ENCODE measurements around the gene VWA1.
"Not testable (repeated sequence)": the region's sequence is repeated elsewhere in the genome, so short reads cannot be mapped to it uniquely, and the experiment has no call there.

The VWA1 gene

DNA sequence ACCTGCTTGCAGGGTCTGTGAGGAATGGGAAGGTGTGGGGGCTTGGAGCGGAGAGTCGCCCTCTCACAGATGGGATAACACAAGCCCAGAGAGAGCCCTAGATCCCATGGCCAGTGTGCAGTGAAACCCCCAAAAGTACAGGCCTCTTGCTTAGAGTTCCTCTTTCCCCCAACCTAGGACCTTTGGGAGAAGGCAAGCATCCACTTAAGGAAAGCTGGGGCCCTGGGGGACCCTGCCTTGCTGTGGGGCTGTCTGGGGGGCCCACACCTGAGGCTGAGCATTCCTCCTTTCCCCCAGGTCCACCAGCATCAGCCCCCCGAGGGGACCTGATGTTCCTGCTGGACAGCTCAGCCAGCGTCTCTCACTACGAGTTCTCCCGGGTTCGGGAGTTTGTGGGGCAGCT, 1.1 kb downstream of the VWA1 start:
- no peak for DNase-seq (ENCODE audit: low spot score)

DNA sequence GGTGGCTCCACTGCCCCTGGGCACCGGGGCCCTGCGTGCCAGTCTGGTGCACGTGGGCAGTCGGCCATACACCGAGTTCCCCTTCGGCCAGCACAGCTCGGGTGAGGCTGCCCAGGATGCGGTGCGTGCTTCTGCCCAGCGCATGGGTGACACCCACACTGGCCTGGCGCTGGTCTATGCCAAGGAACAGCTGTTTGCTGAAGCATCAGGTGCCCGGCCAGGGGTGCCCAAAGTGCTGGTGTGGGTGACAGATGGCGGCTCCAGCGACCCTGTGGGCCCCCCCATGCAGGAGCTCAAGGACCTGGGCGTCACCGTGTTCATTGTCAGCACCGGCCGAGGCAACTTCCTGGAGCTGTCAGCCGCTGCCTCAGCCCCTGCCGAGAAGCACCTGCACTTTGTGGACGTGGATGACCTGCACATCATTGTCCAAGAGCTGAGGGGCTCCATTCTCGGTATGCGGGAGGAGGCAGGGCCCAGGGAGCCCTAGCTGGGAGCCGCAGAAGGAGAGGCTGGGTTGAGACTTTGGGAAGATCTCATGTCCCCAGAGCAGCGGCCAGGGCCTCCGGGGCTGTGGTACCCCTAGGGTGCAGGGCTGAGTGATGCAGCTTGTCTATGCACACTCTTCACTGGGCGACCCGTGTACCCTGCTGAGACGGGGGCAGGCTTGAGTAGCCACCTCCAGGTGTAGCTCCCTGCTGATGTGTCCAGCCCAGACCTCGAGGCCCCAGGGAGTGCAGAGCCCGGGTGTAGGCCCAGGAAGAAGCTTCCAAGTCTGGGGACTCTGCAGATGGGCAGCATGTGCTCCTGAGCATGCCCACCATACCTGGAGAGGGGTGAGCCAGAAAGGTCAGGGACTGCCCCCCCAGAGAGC, 1.8 kb downstream of the VWA1 start:
- no peak for DNase-seq (ENCODE audit: low spot score)

DNA sequence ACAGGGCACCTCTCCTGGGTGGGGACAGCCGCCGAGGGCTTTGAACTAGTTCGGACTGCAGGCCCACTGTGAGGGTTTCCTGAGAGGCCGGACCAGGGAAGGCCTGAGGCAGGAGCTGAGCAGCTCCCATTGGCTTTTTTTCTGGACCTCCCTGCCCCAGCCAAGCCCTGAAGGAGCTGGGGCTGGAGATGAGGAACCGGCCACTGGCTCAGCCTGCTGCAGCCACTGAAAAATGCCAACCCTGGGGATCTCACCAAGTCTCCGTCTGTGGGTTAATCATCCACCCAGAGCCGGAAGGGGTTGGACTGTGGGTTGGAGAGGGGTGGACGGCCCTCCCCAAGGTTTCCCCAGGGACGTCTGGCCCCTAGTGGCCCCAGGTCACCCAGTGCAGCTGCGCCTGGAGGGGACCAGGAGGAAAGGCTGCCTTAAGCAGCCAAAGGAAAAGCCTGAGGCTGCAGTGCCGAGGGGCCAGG, 2.5 kb downstream of the VWA1 start:
- no peak for DNase-seq (ENCODE audit: low spot score)

DNA sequence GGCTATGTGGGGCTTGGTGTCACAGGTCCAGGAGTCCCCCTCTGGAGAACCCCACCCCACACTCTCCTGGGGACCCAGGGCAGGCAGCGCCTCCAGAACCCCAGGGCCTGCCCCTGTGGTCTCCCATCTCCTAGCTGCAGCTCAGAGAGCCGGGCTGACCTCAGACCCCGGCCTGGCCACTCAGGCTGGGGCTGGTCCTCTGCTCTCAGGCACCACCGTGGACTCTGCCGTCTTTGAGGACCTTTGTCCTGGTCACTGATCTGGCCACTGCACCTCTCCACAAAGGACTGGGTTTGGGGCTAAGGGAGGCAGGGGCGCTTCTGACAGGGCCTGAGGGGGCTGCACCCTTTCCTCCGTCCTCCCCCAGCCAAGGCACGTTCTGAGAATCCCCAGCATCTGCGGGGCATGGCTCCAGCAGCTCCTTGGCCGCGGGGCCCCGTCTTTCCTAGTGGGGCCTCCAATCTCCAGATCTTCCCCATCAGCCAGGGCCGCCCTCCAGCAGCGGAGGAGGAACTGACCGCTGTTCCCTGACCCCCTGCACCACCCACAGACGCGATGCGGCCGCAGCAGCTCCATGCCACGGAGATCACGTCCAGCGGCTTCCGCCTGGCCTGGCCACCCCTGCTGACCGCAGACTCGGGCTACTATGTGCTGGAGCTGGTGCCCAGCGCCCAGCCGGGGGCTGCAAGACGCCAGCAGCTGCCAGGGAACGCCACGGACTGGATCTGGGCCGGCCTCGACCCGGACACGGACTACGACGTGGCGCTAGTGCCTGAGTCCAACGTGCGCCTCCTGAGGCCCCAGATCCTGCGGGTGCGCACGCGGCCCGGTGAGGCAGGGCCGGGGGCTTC, 3.3 kb downstream of the VWA1 start:
- no peak for DNase-seq (ENCODE audit: low spot score)

DNA sequence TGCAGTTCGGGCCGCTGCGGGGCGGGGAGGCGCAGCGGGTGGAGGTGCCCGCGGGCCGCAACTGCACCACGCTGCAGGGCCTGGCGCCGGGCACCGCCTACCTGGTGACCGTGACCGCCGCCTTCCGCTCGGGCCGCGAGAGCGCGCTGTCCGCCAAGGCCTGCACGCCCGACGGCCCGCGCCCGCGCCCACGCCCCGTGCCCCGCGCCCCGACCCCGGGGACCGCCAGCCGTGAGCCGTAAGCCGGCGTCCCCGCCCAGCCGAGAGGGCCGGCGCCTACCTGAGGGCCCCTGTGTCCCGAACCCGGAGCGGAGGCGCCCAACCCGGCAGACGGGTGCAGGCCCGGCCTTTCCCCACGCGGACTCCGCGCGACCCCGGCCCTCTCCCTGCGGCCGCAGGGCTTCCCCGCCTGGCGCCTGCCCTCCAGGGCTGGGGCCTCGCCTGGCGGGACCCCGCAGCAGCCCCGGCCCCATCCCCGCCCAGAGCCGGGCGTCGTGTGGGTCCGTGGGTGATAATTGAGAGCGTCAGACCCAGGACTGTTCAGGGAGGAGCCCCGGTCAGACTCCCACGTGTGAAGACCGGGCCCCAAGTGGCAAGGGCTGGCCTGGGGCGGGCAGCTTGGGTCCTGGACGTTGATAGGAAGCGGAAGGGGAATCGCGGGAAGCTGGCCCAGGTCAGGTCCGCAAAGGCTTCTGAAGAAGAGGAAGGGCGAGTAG, 4.2 kb downstream of the VWA1 start:
- DNase-seq (ENCODE audit: low spot score), result no peak

DNA sequence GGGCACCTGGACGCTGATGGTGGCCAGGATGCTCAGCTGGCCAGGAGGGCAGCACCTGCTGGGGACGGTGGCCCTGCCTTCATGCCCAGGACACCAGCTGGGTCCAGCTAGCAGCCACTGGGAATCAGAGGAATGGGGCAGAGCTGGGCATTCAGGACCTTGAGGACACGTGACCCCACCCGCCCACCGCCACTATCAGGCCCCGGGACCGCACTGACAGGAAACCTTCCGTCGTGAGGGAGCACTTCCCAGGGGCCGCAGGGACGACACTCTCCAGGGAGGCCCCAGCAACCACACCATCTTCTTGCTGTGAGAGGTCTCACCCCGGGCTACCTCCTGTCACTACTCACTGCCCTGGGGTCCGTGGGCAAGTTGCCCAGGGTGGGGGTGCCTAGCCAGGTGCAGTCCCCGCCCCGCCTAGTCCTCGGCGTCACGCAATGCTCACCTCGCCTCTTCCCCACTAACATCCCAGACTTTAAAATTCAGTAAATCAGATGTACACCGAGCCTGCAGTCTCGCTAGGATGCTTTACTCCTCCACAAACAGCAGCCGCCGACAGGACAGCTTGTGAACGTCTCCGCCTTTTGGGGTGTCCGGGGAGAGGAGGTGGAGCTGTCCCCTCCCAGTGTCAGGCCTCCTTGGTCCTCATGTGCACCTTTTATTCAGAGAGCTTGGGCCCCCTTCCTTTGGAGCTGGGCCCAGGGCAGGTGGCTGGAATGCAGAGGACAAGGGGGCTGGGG, 4.9 kb downstream of the VWA1 start:
- no peak for DNase-seq (ENCODE audit: low spot score)

DNA sequence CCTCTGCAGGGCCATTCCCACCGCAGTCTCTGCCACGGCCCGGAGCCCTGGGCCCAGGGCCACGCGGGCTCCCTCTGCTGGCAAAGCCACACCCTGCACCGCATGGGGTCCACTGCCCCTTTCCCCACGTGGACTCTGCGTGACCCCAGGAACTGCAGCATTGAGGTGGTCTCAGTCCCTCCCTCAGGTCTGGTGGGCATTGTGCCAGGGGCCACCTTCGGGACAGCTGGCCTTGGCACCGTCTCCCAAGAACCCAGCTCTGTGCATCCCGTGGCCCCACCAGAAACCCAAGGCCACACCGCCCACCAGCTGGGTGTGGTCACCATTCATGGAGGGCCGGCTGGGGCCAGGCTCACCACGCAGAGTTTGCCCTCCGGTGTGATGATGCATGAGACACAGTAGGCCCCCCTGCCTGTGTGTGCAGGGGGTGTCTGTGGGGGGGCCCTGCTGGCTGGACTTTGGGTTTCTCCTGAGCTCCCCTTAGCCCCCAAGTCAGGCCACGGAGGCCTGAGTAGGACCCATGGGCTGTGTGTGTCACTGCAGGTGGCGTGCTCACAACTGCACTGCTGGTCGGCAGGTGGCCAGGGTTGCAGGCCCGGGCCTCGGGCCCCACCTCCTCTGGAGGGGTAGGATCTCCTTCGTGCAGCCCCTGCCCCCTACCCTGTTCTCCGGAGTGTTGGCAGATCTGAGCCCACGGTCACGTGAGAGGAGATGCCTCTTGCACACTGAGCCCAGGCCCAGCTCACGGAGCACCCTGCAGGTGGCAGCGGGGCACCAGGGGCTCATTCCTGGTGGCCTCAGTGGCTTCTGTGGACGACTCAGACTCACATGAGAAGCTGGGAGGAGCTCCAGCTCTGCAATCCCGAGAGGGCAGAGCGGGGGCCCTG, 5.8 kb downstream of the VWA1 start:
- no peak for DNase-seq (ENCODE audit: low spot score)

DNA sequence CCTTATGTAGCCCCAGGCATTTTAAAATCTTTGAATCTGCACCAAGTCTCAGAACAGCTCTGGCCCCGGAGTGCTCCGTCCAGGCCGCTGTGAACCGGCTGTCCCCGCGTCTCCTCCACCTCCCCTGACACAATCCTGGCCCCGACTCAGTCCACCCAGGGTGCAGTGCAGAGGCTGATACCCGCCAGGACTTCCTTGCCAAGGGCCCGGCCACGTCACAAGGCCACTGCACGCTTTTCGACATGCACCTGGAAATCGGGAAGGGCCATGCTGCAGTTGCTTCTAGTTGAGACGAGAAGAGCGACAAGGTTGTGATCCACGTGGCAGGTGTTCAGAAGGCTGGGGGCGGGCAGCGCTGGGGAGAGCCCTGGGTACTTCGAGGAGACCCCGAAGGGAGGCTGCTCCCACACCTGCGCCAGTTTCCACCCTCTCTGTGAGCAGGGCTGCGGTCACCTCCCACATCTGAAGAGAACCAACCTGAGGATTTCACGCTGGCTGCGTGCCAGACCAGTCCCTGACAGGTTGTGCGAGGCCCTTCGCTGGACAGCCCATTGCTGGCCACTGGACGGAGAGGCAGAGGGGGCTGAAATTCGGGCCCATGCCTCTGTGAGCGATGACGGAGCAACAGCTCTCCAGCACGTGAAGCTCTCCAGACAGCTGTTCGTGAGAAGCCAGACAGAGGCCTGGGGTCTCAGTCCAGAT, 6.7 kb downstream of the VWA1 start:
- no peak for DNase-seq (ENCODE audit: low spot score)

DNA sequence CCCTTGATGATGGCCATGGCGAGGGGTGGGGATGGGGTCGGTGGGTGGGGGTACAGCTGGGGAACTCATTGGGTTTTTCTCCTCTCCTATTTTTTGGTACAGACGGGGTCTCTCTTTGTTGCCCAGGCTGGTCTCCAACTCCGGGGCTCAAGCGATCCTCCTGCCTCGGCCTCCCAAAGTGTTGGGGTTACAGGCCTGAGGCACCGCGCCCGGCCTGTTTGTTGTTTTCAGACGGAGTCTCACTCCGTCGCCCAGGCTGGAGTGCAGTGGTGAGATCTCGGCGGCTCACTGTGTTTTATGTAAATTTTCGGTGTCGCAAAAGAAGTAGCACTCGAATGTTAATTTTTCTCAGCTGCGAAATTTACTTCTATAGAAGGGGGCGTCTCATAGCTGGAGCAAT, 11.1 kb downstream of the VWA1 start:
- not testable (repeated sequence) for DNase-seq (ENCODE audit: low spot score)

DNA sequence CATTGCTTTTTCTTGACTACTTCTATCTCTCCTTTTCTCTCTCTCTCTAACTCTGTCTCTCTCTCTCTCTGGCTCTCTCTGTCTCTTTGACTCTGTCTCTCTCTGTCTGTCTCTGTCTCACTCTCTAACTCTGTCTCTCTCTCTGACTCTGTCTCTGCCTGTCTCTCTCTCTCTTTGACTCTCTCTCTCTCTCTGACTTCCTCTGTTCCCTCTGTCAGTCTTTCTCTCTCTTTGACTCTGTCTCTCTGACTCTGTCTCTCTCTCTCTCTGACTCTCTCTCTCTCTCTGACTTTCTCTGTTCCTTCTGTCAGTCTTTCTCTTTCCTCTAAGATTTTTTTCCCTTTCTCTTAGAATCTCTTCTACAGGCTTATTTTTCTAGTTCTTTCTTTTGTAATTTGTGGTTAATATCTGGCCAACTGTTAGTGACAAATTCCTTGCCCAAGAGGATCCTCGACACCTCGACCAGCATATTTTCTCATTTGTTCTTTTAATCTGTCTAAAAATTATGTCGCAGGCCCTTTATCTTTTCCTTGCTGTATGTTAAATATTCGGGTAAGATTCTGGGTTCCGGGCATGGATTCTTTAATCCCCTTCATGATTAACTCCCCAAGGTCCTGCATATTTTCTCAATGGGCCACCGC, 13.7 kb downstream of the VWA1 start, which contains the start of gene ATAD3C:
Gene ATAD3C (plus strand): TSS at position 591 of the 641 bp plus-strand sequence. CDS start 995 bp downstream, outside the sequence.
- no peak for DNase-seq (ENCODE audit: low spot score)

DNA sequence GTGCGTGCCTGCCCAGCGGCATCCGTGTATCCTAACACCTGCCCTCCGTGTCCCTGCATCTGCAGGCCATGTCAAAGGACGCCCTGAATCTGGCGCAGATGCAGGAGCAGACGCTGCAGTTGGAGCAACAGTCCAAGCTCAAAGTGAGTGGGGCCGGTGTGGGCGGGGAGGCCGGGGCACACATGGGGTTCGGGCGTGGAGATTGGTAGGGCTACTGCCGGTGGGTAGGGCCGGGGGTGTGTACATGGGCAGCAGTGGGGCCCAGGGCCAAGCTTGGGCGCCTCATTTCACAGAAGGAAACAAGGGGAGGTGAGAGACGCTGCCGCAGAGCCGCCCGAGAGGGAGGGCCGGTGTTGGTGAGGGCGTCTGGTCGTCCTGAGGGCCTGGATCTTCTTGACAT, 15.1 kb downstream of the VWA1 start:
- not testable (repeated sequence) for DNase-seq (ENCODE audit: low spot score)

DNA sequence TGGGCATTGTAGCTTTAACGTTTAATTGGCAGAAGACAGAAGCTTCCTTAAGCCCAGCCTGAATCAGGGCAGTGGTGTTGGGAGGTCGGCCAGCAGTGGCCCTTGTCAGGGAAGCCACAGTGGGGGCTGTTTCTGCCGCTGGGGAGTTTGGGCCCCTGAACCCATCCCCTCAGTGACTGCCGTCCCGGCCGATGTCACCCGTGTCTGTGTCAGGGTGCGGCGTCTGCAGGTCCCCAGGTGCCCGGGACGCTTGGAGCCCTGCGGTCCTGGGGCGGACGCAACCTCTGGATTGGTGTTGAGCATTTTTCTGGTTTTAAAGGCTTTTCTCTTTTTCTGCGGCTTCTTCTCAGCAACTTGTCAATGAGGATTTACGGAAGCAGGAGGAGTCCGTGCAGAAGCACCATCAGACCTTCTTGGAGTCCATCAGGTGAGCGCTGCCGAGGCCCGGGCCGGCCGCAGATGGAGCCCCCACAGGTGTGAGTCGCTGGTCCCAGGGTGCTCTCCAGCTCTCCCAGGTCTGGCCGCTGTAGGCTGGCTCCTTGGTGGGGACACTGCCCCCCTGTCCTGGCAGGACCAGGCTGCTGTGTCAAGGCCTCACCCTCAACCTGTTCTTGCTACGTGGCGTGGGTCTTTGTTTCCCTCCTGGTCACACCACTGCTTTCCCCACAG, 16.3 kb downstream of the VWA1 start:
- no peak for DNase-seq (ENCODE audit: low spot score)

DNA sequence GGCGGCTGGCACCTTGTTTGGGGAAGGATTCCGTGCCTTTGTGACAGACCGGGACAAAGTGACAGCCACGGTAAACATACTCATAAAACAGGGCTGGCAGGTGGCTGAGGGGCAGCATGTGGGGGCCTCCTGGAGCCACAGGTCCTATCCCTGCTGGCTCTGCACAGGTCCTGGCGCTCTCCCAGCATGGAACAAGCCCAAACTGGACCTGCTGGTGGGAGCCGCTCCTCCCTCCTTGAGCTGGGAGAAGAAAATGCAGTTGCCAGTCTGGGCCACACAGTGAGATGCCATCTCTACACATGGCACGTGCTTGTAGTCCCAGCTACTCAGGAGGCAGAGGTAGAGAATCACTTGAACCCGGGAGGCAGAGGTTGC, 16.9 kb downstream of the VWA1 start:
- DNase-seq (ENCODE audit: low spot score), result not testable (repeated sequence)

DNA sequence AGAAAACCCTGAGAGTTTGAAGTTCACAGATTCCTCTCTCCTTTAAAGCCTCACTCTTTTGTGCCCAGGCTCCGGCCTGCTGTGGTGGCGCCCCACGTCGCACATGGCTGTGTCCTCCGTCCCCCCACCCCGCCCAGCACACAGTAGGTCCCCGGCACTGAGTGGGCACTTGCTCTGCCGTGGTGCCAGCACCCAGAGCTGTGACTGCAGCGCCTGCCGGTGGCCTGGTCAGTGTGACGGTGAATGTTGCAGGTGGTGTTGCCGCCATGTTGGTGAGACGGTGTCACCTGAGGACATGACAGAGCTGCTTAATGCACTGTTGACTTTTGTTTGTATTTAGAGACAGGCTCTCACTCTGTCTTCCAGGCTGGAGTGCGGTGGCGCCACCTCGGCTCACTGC, 17.4 kb downstream of the VWA1 start:
- no peak for DNase-seq (ENCODE audit: low spot score)

DNA sequence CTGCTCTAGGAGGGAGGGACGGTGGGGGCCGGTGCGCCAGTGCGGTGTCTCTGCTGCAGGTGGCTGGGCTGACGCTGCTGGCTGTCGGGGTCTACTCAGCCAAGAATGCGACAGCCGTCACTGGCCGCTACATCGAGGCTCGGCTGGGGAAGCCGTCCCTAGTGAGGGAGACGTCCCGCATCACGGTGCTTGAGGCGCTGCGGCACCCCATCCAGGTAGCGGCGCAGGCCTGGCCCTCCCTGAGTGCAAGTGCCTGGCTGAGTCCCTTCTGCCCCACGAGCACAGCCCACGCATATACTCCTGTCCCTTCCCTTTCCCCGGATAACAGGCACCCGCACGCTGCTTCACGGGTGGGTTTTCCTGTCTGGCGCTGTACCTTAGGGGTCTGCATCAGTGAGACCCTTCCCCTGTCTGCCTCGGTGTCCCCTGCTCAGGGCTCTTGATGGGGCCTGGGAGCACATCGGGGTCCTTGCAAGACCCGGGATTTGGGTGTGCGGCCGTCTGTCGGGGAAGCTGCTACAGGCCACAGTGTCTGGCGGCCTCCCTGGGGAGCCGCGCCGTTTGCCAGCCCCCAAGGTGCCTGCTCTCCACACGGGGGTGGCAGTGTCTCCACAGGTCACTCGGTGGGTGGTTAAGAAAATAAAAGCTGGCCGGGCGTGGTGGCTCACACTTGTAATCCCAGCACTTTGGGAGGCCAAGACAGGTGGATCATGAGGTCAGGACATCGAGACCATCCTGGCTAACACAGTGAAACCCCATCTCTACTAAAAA, 19.0 kb downstream of the VWA1 start:
- DNase-seq (ENCODE audit: low spot score), result not testable (repeated sequence)

DNA sequence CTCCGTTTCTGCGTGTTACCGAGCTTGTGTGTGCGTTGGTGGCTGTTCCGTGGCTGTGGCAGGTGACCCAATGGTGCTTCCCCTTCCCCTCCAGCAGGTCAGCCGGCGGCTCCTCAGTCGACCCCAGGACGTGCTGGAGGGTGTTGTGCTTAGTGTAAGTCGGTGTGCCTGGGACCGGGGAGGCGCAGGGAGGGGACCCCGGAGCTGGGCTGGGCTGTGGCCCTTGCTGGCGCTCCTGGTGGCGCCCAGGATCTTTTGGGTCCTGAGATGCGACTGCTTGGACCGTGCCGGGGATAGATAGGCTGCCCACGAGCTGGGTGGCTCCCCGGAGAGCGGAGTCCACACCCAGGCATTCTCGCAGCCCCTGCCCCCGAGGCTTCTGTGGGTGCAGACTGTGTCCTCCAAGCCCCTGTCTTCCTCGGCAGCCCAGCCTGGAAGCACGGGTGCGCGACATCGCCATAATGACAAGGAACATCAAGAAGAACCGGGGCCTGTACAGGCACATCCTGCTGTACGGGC, 19.9 kb downstream of the VWA1 start:
- no peak for DNase-seq (ENCODE audit: low spot score)

DNA sequence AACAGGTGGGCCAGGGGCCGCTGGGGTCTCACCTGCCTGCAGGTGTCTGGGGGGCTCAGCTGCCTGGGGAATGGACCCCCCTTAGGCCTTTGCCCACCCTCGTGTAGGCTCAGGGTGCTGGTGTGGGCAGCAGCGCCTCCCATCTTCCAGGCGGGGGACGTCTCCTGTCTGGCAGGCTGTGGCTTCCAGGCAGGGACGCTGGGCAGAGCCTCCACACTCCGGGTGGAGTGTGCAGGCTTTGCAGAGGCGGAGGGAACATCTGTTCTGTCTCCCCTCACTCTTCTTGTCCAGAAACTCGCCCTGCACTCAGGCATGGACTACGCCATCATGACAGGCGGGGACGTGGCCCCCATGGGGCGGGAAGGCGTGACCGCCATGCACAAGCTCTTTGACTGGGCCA, 20.4 kb downstream of the VWA1 start:
- not testable (repeated sequence) for DNase-seq (ENCODE audit: low spot score)

Data from SK-N-DZ (cell line).